ENCODE results near the gene SHOX.

GRCh38 chrX:689983-690382 lies 59.4 kb downstream of the SHOX start:
- TF ChIP-seq CTCF (IDR thresholded peaks at IDR 0.05): no peak
- no peak for TF ChIP-seq EP300 (IDR thresholded peaks at IDR 0.05)
- TF ChIP-seq POLR2A (IDR thresholded peaks at IDR 0.05): no peak

Data from sigmoid colon (tissue), 4 donors.